CD4-positive, alpha-beta T cell (primary cell): ENCODE measurements around the gene SIAH1. TPM values are rescaled to one million over a fixed set of nuclear protein-coding genes. Genes with fewer than 3 reads are reported as not detected.

ENCODE experiments used
- ATAC-seq: fragments of 200-7000 bp; cut with Tn5 transposase; one replicate; pipeline ENCODE4 v1.10.0; 2022; ENCODE audit warnings: mild to moderate bottlenecking; ENCODE audit not compliant: poor library complexity
- CTCF ChIA-PET: fragments of 350-600 bp; sonication (Branson Sonifier 250); formaldehyde crosslinking; loops from one replicate; lab custom pipeline; 2021; ENCODE audit warnings: antibody characterized with exemption, inconsistent platforms; lab: Charles Lee
- POLR2A ChIA-PET: fragments of 350-600 bp; sonication (Branson Sonifier 250); formaldehyde crosslinking; loops from one replicate; lab custom pipeline; 2021; ENCODE audit warnings: antibody characterized with exemption, inconsistent platforms; lab: Charles Lee
- DNase-seq, 14 experiments: peaks; one replicate each; pipeline ENCODE4 v3.0.0-alpha.2; 2013 to 2020; ENCODE audit warnings: mixed read lengths in 2 of 14
- H3K27ac ChIP-seq, 2 donors: one replicate each; pipeline versions ENCODE4 v1.5.1 to v1.7.0; 2013; ENCODE audit warnings: low read length in 2 of 2, low read depth in 1 of 2, mild to moderate bottlenecking in 1 of 2
- H3K27me3 ChIP-seq, 2 experiments: 1 replicate in 1 of 2; 2 replicates in 1 of 2; pipeline versions ENCODE4 v1.6.1 to v1.7.0; 2013; ENCODE audit warnings: low read length in 2 of 2, control low read depth in 1 of 2, mild to moderate bottlenecking in 1 of 2, moderate library complexity in 1 of 2; ENCODE audit not compliant: insufficient read depth in 2 of 2, control insufficient read depth in 1 of 2
- H3K36me3 ChIP-seq: one replicate; pipeline ENCODE4 v1.6.1; 2013; ENCODE audit warnings: low read length, control low read depth; ENCODE audit not compliant: insufficient read depth
- H3K4me1 ChIP-seq: one replicate; pipeline ENCODE4 v1.6.1; 2013; ENCODE audit warnings: low read length, control low read depth; ENCODE audit not compliant: insufficient read depth
- H3K4me3 ChIP-seq: one replicate; pipeline ENCODE4 v1.5.1; 2013; ENCODE audit warnings: mild to moderate bottlenecking, low read length, moderate library complexity
- H3K9me3 ChIP-seq, 2 experiments: 1 replicate in 1 of 2; 2 replicates in 1 of 2; pipeline versions ENCODE4 v1.6.1 to v1.7.0; 2013; ENCODE audit warnings: low read length in 2 of 2, mild to moderate bottlenecking in 2 of 2, control low read depth in 1 of 2, moderate library complexity in 1 of 2; ENCODE audit not compliant: control insufficient read depth in 1 of 2, insufficient read depth in 1 of 2
- H3K27ac Mint-ChIP-seq: one replicate; pipeline ENCODE4 v1.8.0; 2020; ENCODE audit warnings: mixed read lengths
- H3K27me3 Mint-ChIP-seq: one replicate; pipeline ENCODE4 v1.8.0; 2021; ENCODE audit warnings: mixed read lengths
- H3K36me3 Mint-ChIP-seq: one replicate; pipeline ENCODE4 v1.8.0; 2021; ENCODE audit warnings: low read depth, mixed read lengths
- H3K4me1 Mint-ChIP-seq: one replicate; pipeline ENCODE4 v1.8.0; 2021; ENCODE audit warnings: low read depth, mixed read lengths
- H3K4me3 Mint-ChIP-seq: one replicate; pipeline ENCODE4 v1.8.0; 2020; ENCODE audit warnings: mild to moderate bottlenecking, mixed read lengths
- H3K9me3 Mint-ChIP-seq: one replicate; pipeline ENCODE4 v1.8.0; 2020; ENCODE audit warnings: mixed read lengths
- intact Hi-C, 2 experiments: fragments of 100-400 bp; cut with DNase I in 1 of 2; cut with micrococcal nuclease in 1 of 2; formaldehyde crosslinking; loops; one replicate each; pipeline versions ENCODE4 v1.15.1 to v1.9.0; 2023 to 2025; cut with DNase I, micrococcal nuclease
- total RNA-seq, 174 experiments: library from RNA in 2 of 174; stranded (reverse) in 2 of 174; gene quantifications; one replicate each; pipeline ENCODE4 v1.2.3 and lab custom pipeline; 2021 to 2026
- TF ChIP-seq, protein P1 (sequence below): fragments of 200-600 bp; IDR thresholded peaks from one replicate; pipeline ENCODE4 v1.8.0; 2022; ENCODE audit warnings: antibody characterized with exemption, mild to moderate bottlenecking

SIAH1 gene
- total RNA-seq, 2 experiments from 2014 or later: 40.9 to 43.0 TPM

DNA sequence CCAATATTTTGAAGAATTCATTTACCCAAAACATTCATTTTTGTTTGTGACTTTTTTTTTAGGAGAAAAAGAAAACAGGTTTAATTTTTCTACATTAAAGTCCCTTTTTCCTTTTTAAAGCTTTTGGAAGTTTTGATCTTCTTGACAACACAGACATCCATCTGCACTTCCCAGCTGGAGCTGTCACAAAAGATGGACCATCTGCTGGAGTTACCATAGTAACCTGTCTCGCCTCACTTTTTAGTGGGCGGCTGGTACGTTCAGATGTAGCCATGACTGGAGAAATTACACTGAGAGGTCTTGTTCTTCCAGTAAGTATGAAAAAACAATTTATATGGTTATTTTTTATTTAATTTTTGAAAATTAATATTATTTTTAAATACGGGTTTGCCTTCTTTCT is 37.2 kb downstream of the SIAH1 start:
- no peaks in the 10 kb centered on the region for H3K9me3 ChIP-seq
- no peak overlapping the region for H3K4me3 ChIP-seq
- CTCF ChIA-PET: interaction anchor here (0.8 to 4.5 kb wide), 2 partner anchors 10 to 283 kb away, joined by 3 to 16 read pairs; no protein-coding TSS in a partner anchor
- H3K9me3 Mint-ChIP-seq: no peaks in the 10 kb centered on the region
- H3K4me1 Mint-ChIP-seq: peaks cover 20% of the 10 kb centered on the region
- TF ChIP-seq, protein P1, sequence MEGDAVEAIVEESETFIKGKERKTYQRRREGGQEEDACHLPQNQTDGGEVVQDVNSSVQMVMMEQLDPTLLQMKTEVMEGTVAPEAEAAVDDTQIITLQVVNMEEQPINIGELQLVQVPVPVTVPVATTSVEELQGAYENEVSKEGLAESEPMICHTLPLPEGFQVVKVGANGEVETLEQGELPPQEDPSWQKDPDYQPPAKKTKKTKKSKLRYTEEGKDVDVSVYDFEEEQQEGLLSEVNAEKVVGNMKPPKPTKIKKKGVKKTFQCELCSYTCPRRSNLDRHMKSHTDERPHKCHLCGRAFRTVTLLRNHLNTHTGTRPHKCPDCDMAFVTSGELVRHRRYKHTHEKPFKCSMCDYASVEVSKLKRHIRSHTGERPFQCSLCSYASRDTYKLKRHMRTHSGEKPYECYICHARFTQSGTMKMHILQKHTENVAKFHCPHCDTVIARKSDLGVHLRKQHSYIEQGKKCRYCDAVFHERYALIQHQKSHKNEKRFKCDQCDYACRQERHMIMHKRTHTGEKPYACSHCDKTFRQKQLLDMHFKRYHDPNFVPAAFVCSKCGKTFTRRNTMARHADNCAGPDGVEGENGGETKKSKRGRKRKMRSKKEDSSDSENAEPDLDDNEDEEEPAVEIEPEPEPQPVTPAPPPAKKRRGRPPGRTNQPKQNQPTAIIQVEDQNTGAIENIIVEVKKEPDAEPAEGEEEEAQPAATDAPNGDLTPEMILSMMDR: no peak
- peaks cover 3% of the 10 kb centered on the region for H3K4me1 ChIP-seq
- ATAC-seq (no peak), DNase-seq (no peak)
- POLR2A ChIA-PET: no interaction called here
- H3K36me3 Mint-ChIP-seq: peaks cover 82% of the 10 kb centered on the region
- H3K4me3 Mint-ChIP-seq: no peak overlapping the region
- H3K27ac Mint-ChIP-seq: peak overlapping the region; percentile 80
- H3K27me3 Mint-ChIP-seq: no peaks in the 10 kb centered on the region
- H3K36me3 ChIP-seq: peaks cover 51% of the 10 kb centered on the region
- intact Hi-C loops: no loop called here
- H3K27ac ChIP-seq: no peak overlapping the region
- H3K27me3 ChIP-seq: no peaks in the 10 kb centered on the region

- CTCF ChIA-PET: interaction anchor here (1.4 kb wide), 1 partner anchor 276 kb away, joined by 3 read pairs; no protein-coding TSS in a partner anchor
- no peak overlapping the region for H3K4me3 Mint-ChIP-seq
- intact Hi-C loops: no loop called here
- no peak overlapping the region for H3K27ac ChIP-seq
- H3K27me3 ChIP-seq: no peaks in the 10 kb centered on the region
- TF ChIP-seq, protein P1: no peak
- peak in 2 of 14 experiments; percentile 37 to 42 for DNase-seq
- no peaks in the 10 kb centered on the region for H3K27me3 Mint-ChIP-seq
- peak; percentile 83 for ATAC-seq
- H3K4me1 Mint-ChIP-seq: peaks cover 20% of the 10 kb centered on the region
- peak overlapping the region; percentile 80 for H3K27ac Mint-ChIP-seq
- no peak overlapping the region for H3K4me3 ChIP-seq
- H3K36me3 ChIP-seq: peaks cover 51% of the 10 kb centered on the region
- H3K9me3 Mint-ChIP-seq: no peaks in the 10 kb centered on the region
- H3K4me1 ChIP-seq: peaks cover 3% of the 10 kb centered on the region
- H3K36me3 Mint-ChIP-seq: peaks cover 82% of the 10 kb centered on the region
- no peaks in the 10 kb centered on the region for H3K9me3 ChIP-seq
- POLR2A ChIA-PET: no interaction called here
Measured at GRCh38 chr16:48347191-48347865, 37.9 kb downstream of the SIAH1 start.

GRCh38 chr16:48342591-48342990 is 42.6 kb downstream of the SIAH1 start:
- DNase-seq: no peak
- no peak overlapping the region for H3K27ac ChIP-seq
- H3K36me3 ChIP-seq: peaks cover 47% of the 10 kb centered on the region
- intact Hi-C loops: no loop called here
- H3K27me3 ChIP-seq: no peaks in the 10 kb centered on the region
- H3K4me1 ChIP-seq: peaks cover 3% of the 10 kb centered on the region
- Mint-ChIP-seq H3K36me3 (peaks cover 86% of the 10 kb centered on the region), H3K27ac (peak overlapping the region; percentile 12), H3K4me1 (peaks cover 25% of the 10 kb centered on the region), H3K9me3 (no peaks in the 10 kb centered on the region), H3K4me3 (no peak overlapping the region), H3K27me3 (no peaks in the 10 kb centered on the region)
- H3K9me3 ChIP-seq: no peaks in the 10 kb centered on the region
- ChIA-PET POLR2A (interaction anchor here (1.0 kb wide), 1 partner anchor 17 kb away, joined by 3 read pairs; no protein-coding TSS in a partner anchor), CTCF (no interaction called here)
- H3K4me3 ChIP-seq: no peak overlapping the region
- TF ChIP-seq, protein P1: no peak
- ATAC-seq: no peak
